ENCODE measurements around the gene RAI14.

Gene RAI14

DNA sequence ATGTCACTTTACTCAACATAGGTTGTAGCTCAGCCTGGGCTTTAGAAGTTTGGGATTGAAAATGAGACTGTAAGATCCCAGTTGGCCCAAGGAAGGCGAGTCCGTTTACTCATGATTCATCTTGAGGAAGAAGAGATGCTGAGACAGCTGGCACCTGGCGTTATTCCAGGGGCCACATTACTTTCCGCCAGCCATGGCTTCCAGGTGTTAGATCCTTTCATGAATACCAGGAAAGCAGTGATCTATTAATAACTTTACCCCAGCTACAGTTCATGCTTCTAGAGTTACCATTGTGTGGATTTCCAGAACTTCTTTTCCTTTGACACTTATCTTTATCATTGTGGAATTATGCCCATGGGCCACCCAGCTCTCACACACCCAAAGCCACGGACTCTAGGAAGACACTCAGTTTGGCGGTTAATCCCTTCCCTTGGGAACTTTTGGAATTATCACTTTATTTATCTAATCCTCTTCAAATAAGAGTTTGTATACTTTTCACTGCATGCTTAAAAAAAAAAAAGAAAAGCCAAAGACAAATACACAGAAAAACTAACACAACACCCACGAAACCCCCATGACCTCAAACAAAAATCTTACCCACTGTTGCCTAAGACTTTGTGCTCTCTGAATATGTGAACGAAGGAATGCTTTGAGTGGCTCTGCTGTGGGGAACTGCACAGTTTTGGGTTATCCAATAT lies 26.9 kb downstream of the RAI14 start:
- H3K4me3 ChIP-seq (ENCODE audit: insufficient read depth in 1 of 2, low read depth in 1 of 2, low read length in 2 of 2) = no peak overlapping the region
- no peak overlapping the region for H4K8ac ChIP-seq (ENCODE audit: low read length)
- H3K79me1 ChIP-seq (replicated peaks; ENCODE audit: low read length, poor library complexity, severe bottlenecking) = no peaks in the 10 kb centered on the region
- H3K4me1 ChIP-seq (ENCODE audit: control insufficient read depth, insufficient read depth, low read depth, low read length) = peaks cover 14% of the 10 kb centered on the region
- H2BK12ac ChIP-seq (ENCODE audit: low read length in 2 of 2) = peak overlapping the region in 1 of 2 experiments; percentile 14
- no peak overlapping the region for H4K91ac ChIP-seq (ENCODE audit: low read length)
- no peak overlapping the region for H3K9ac ChIP-seq (ENCODE audit: low read length)
- no peak overlapping the region for H2BK120ac ChIP-seq (ENCODE audit: low read depth, low read length)
- no peak overlapping the region for H2BK15ac ChIP-seq (ENCODE audit: low read depth, poor library complexity, severe bottlenecking)
- peak; percentile 44 for DNase-seq
- no peak overlapping the region for H2AFZ ChIP-seq (ENCODE audit: low read depth, low read length)
- peak overlapping the region; percentile 96 for H2AK5ac ChIP-seq (ENCODE audit: low read length, severe bottlenecking)
- H3K4ac ChIP-seq (ENCODE audit: low read depth in 1 of 2, low read length in 2 of 2) = no peak overlapping the region
- H3K4me2 ChIP-seq (ENCODE audit: low read length, poor library complexity, severe bottlenecking) = no peak overlapping the region
- H3K36me3 ChIP-seq (ENCODE audit: control insufficient read depth in 1 of 2, insufficient read depth in 2 of 2, low read depth in 1 of 2, low read length in 2 of 2) = peaks cover 2 to 38% of the 10 kb centered on the region in 2 experiments
- H2BK5ac ChIP-seq (ENCODE audit: low read depth, low read length, poor library complexity, severe bottlenecking) = peak overlapping the region; percentile 86
- no peak overlapping the region for H3K14ac ChIP-seq (ENCODE audit: low read length in 2 of 2)
- H3K27me3 ChIP-seq (ENCODE audit: control insufficient read depth in 1 of 2, insufficient read depth in 1 of 2, low read length in 2 of 2) = no peaks in the 10 kb centered on the region
- no peak overlapping the region for H3K18ac ChIP-seq (ENCODE audit: low read depth in 1 of 2, low read length in 2 of 2)
- H3K27ac ChIP-seq (ENCODE audit: low read length, poor library complexity, severe bottlenecking) = peak overlapping the region; percentile 97
- H3K23ac ChIP-seq (ENCODE audit: low read length in 2 of 2) = no peak overlapping the region
- no peaks in the 10 kb centered on the region for H3K9me3 ChIP-seq (ENCODE audit: control insufficient read depth, low read length)
- 57% methylated on average over 7 of the region's 8 CpGs for WGBS

DNA sequence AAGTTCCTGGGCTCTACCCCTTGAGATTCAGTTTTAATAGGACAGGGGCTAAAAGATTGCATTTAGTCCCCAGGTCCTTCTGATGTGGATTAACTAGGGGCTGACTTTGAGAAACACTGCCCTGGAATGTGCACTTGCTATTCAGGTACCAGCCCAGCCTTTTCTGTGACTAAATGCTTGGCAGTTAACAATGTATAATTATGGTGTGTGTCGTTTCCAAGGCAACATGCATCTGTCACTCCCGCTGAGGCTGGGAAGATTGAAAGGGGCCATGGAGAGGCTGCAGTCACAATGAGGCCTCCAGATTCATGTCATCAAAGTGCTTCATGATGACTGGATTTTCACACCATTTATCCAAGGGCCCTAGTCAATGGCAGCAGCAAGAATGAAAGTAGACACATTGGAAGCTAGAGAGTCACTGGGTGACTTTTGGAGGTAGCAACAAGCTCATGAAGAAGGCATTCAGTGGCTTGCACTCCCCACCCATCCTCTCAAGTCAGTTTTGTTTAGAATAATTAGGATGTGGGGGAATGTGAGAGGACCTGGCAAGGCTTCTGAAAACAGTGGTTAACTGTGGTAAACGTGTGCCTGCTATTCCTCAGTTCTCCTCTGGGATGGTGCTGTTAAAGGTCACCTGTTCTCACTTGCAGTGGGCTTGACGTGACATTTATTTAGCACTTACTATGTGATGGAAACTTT lies 28.3 kb downstream of the RAI14 start:
- Histone ChIP-seq H3K14ac (ENCODE audit: low read length in 2 of 2) (no peak overlapping the region), H2AFZ (ENCODE audit: low read depth, low read length) (no peak overlapping the region), H4K8ac (ENCODE audit: low read length) (no peak overlapping the region), H2BK12ac (ENCODE audit: low read length in 2 of 2) (no peak overlapping the region), H3K9ac (ENCODE audit: low read length) (no peak overlapping the region), H3K4me1 (ENCODE audit: control insufficient read depth, insufficient read depth, low read depth, low read length) (peaks cover 17% of the 10 kb centered on the region), H3K4me3 (ENCODE audit: insufficient read depth in 1 of 2, low read depth in 1 of 2, low read length in 2 of 2) (no peak overlapping the region), H3K18ac (ENCODE audit: low read depth in 1 of 2, low read length in 2 of 2) (peak overlapping the region in 1 of 2 experiments; percentile 58), H3K23ac (ENCODE audit: low read length in 2 of 2) (no peak overlapping the region), H2AK5ac (ENCODE audit: low read length, severe bottlenecking) (peak overlapping the region; percentile 89), H3K4me2 (ENCODE audit: low read length, poor library complexity, severe bottlenecking) (no peak overlapping the region), H4K91ac (ENCODE audit: low read length) (no peak overlapping the region), H2BK5ac (ENCODE audit: low read depth, low read length, poor library complexity, severe bottlenecking) (no peak overlapping the region), H2BK120ac (ENCODE audit: low read depth, low read length) (no peak overlapping the region), H2BK15ac (ENCODE audit: low read depth, poor library complexity, severe bottlenecking) (no peak overlapping the region), H3K9me3 (ENCODE audit: control insufficient read depth, low read length) (no peaks in the 10 kb centered on the region), H3K36me3 (ENCODE audit: control insufficient read depth in 1 of 2, insufficient read depth in 2 of 2, low read depth in 1 of 2, low read length in 2 of 2) (peaks cover 7 to 41% of the 10 kb centered on the region in 2 experiments), H3K4ac (ENCODE audit: low read depth in 1 of 2, low read length in 2 of 2) (no peak overlapping the region), H3K27ac (ENCODE audit: low read length, poor library complexity, severe bottlenecking) (peak overlapping the region; percentile 94), H3K79me1 (replicated peaks; ENCODE audit: low read length, poor library complexity, severe bottlenecking) (no peaks in the 10 kb centered on the region), H3K27me3 (ENCODE audit: control insufficient read depth in 1 of 2, insufficient read depth in 1 of 2, low read length in 2 of 2) (no peaks in the 10 kb centered on the region)
- 48% methylated on average over 4 of the region's 4 CpGs for WGBS
- DNase-seq = peak; percentile 79

DNA sequence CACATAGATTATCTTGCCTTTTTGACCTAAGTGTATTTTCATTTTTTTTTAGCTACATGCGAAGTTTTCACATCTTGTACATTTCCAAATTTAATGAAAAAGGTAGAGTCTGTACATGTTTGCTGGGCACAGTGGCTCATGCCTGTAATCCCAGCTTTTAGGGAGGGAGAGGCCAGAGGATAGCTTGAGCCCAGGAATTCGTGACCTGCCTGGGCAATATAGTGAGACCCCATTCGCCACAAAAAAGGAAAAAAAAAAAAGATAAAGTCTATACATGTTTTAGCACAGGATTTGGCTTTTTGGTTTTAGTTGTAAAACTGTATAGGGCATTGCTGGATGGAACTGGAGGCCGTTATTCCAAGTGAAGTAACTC lies 28.8 kb downstream of the RAI14 start:
- Histone ChIP-seq H3K4me1 (ENCODE audit: control insufficient read depth, insufficient read depth, low read depth, low read length) (peaks cover 17% of the 10 kb centered on the region), H4K91ac (ENCODE audit: low read length) (no peak overlapping the region), H2BK5ac (ENCODE audit: low read depth, low read length, poor library complexity, severe bottlenecking) (peak overlapping the region; percentile 75), H3K27ac (ENCODE audit: low read length, poor library complexity, severe bottlenecking) (peak overlapping the region; percentile 94), H2AFZ (ENCODE audit: low read depth, low read length) (no peak overlapping the region), H3K9me3 (ENCODE audit: control insufficient read depth, low read length) (no peaks in the 10 kb centered on the region), H2BK15ac (ENCODE audit: low read depth, poor library complexity, severe bottlenecking) (no peak overlapping the region), H3K23ac (ENCODE audit: low read length in 2 of 2) (no peak overlapping the region), H2AK5ac (ENCODE audit: low read length, severe bottlenecking) (peak overlapping the region; percentile 80), H2BK12ac (ENCODE audit: low read length in 2 of 2) (no peak overlapping the region), H3K4ac (ENCODE audit: low read depth in 1 of 2, low read length in 2 of 2) (no peak overlapping the region), H3K36me3 (ENCODE audit: control insufficient read depth in 1 of 2, insufficient read depth in 2 of 2, low read depth in 1 of 2, low read length in 2 of 2) (peaks cover 7 to 46% of the 10 kb centered on the region in 2 experiments), H3K79me1 (replicated peaks; ENCODE audit: low read length, poor library complexity, severe bottlenecking) (no peaks in the 10 kb centered on the region), H3K27me3 (ENCODE audit: control insufficient read depth in 1 of 2, insufficient read depth in 1 of 2, low read length in 2 of 2) (no peaks in the 10 kb centered on the region), H2BK120ac (ENCODE audit: low read depth, low read length) (no peak overlapping the region), H3K14ac (ENCODE audit: low read length in 2 of 2) (no peak overlapping the region), H3K18ac (ENCODE audit: low read depth in 1 of 2, low read length in 2 of 2) (no peak overlapping the region), H3K4me3 (ENCODE audit: insufficient read depth in 1 of 2, low read depth in 1 of 2, low read length in 2 of 2) (no peak overlapping the region), H3K9ac (ENCODE audit: low read length) (peak overlapping the region; percentile 39), H3K4me2 (ENCODE audit: low read length, poor library complexity, severe bottlenecking) (no peak overlapping the region), H4K8ac (ENCODE audit: low read length) (no peak overlapping the region)
- WGBS = 94% methylated on average over 3 of the region's 4 CpGs
- no peak for DNase-seq

DNA sequence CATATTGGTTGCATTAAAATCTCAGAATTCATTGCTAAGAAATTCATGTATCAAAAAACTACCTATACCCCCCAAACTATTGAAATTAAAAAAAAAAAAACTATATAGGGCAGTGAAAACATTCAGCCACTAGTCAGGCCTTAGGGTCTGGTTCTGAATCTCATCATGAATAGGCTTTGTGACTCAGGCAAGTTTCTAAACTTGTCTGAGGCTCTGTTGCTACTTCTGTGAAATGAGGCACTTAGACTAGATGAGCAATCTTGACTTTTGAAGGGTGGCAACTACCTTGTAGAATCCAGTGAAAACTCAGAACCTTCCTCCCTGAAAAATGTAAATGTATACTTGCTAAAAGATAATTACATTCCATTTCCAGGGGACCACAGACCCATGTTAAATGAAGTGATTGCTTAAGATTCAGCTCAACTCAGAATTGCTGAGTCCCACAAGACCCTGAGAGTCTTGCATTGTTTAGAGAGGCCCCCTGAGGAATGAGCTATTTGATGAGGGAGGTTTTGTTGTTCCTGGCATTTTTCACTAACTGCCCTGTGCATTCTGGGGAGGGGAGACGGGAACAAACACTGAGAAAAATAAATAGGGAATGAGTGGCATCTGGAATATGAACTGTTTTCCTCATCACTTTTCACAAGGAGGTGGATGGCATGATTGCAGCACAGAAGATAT lies 29.5 kb downstream of the RAI14 start:
- H2AK5ac ChIP-seq (ENCODE audit: low read length, severe bottlenecking) = peak overlapping the region; percentile 97
- H3K14ac ChIP-seq (ENCODE audit: low read length in 2 of 2) = no peak overlapping the region
- peaks cover 2% of the 10 kb centered on the region for H3K79me1 ChIP-seq (replicated peaks; ENCODE audit: low read length, poor library complexity, severe bottlenecking)
- WGBS = 19% methylated on average over 1 of the region's 1 CpG
- H3K4me2 ChIP-seq (ENCODE audit: low read length, poor library complexity, severe bottlenecking) = no peak overlapping the region
- peak overlapping the region in 1 of 2 experiments; percentile 28 for H3K18ac ChIP-seq (ENCODE audit: low read depth in 1 of 2, low read length in 2 of 2)
- H2AFZ ChIP-seq (ENCODE audit: low read depth, low read length) = no peak overlapping the region
- no peaks in the 10 kb centered on the region for H3K27me3 ChIP-seq (ENCODE audit: control insufficient read depth in 1 of 2, insufficient read depth in 1 of 2, low read length in 2 of 2)
- peak overlapping the region in 1 of 2 experiments; percentile 5 for H3K4me3 ChIP-seq (ENCODE audit: insufficient read depth in 1 of 2, low read depth in 1 of 2, low read length in 2 of 2)
- H3K9me3 ChIP-seq (ENCODE audit: control insufficient read depth, low read length) = no peaks in the 10 kb centered on the region
- peak overlapping the region in 1 of 2 experiments; percentile 50 for H2BK12ac ChIP-seq (ENCODE audit: low read length in 2 of 2)
- H2BK120ac ChIP-seq (ENCODE audit: low read depth, low read length) = no peak overlapping the region
- peaks cover 12 to 48% of the 10 kb centered on the region in 2 experiments for H3K36me3 ChIP-seq (ENCODE audit: control insufficient read depth in 1 of 2, insufficient read depth in 2 of 2, low read depth in 1 of 2, low read length in 2 of 2)
- H3K27ac ChIP-seq (ENCODE audit: low read length, poor library complexity, severe bottlenecking) = peak overlapping the region; percentile 94
- H3K4me1 ChIP-seq (ENCODE audit: control insufficient read depth, insufficient read depth, low read depth, low read length) = peaks cover 18% of the 10 kb centered on the region
- peak overlapping the region; percentile 39 for H3K9ac ChIP-seq (ENCODE audit: low read length)
- H2BK15ac ChIP-seq (ENCODE audit: low read depth, poor library complexity, severe bottlenecking) = no peak overlapping the region
- peak overlapping the region; percentile 63 for H2BK5ac ChIP-seq (ENCODE audit: low read depth, low read length, poor library complexity, severe bottlenecking)
- H4K8ac ChIP-seq (ENCODE audit: low read length) = no peak overlapping the region
- H3K23ac ChIP-seq (ENCODE audit: low read length in 2 of 2) = no peak overlapping the region
- H4K91ac ChIP-seq (ENCODE audit: low read length) = no peak overlapping the region
- DNase-seq = peak; percentile 87
- H3K4ac ChIP-seq (ENCODE audit: low read depth in 1 of 2, low read length in 2 of 2) = peak overlapping the region in 1 of 2 experiments; percentile 56
